Keratinocyte (primary cell): ENCODE data around the gene CRYBB2. TPM values are rescaled to one million over a fixed set of nuclear protein-coding genes. Genes with fewer than 3 reads are reported as not detected.

Source experiments
- DNase-seq: peaks from one replicate; pipeline ENCODE4 v3.0.0-alpha.2; 2011; ENCODE audit warnings: low read depth, missing footprints, low spot score
- FAIRE-seq: peaks from 2 replicates; lab custom pipeline; 2011; peaks lifted over from hg19 to GRCh38; lab: Jason Lieb, UNC
- H2AFZ ChIP-seq: 2 replicates; pipeline ENCODE4 v1.6.0; 2012; ENCODE audit warnings: low read length, control low read depth, inconsistent platforms; ENCODE audit not compliant: control insufficient read depth
- H3K27ac ChIP-seq: 2 replicates; pipeline ENCODE4 v1.5.1; 2011; ENCODE audit warnings: low read length; ENCODE audit not compliant: control insufficient read depth, insufficient read depth
- H3K27me3 ChIP-seq: 3 replicates; pipeline ENCODE4 v1.6.0; 2011; ENCODE audit warnings: low read length; ENCODE audit not compliant: control insufficient read depth, insufficient read depth; ENCODE audit errors: extremely low read depth
- H3K36me3 ChIP-seq, 2 experiments: 2 replicates in 1 of 2; 3 replicates in 1 of 2; pipeline ENCODE4 v1.5.1; 2011; ENCODE audit warnings: low read length in 2 of 2, mild to moderate bottlenecking in 1 of 2; ENCODE audit not compliant: control insufficient read depth in 2 of 2, insufficient read depth in 2 of 2; ENCODE audit errors: extremely low read depth in 1 of 2
- H3K4me1 ChIP-seq: 3 replicates; pipeline ENCODE4 v1.5.1; 2011; ENCODE audit warnings: low read length; ENCODE audit not compliant: control insufficient read depth, insufficient read depth; ENCODE audit errors: extremely low read depth
- H3K4me2 ChIP-seq: 3 replicates; pipeline ENCODE4 v1.6.0; 2011; ENCODE audit warnings: low read depth, low read length; ENCODE audit not compliant: control insufficient read depth, insufficient read depth; ENCODE audit errors: extremely low read depth
- H3K4me3 ChIP-seq, 3 experiments: fragments of 200-600 bp in 1 of 3; sonication (generic) in 1 of 3; 2 replicates in 2 of 3; 3 replicates in 1 of 3; pipeline ENCODE4 v1.5.1; 2011 to 2016; ENCODE audit warnings: low read length in 3 of 3, mild to moderate bottlenecking in 3 of 3, control low read depth in 2 of 3, inconsistent platforms in 1 of 3, low read depth in 1 of 3, mixed read lengths in 1 of 3, mixed run types in 1 of 3, moderate library complexity in 1 of 3; ENCODE audit not compliant: control insufficient read depth in 2 of 3, insufficient read depth in 2 of 3; ENCODE audit errors: extremely low read depth in 1 of 3
- H3K79me2 ChIP-seq: 2 replicates; pipeline ENCODE4 v1.6.0; 2012; ENCODE audit warnings: low read length; ENCODE audit not compliant: control insufficient read depth, insufficient read depth
- H3K9ac ChIP-seq: 3 replicates; pipeline ENCODE4 v1.6.0; 2011; ENCODE audit warnings: low read length; ENCODE audit not compliant: control insufficient read depth, insufficient read depth; ENCODE audit errors: extremely low read depth
- H3K9me1 ChIP-seq: 3 replicates; pipeline ENCODE4 v1.6.0; 2011; ENCODE audit warnings: low read length; ENCODE audit not compliant: control insufficient read depth, insufficient read depth; ENCODE audit errors: extremely low read depth
- H3K9me3 ChIP-seq: 2 replicates; pipeline ENCODE4 v1.5.1; 2012; ENCODE audit warnings: low read depth, low read length; ENCODE audit not compliant: control insufficient read depth
- H4K20me1 ChIP-seq: 3 replicates; pipeline ENCODE4 v1.6.0; 2011; ENCODE audit warnings: low read length; ENCODE audit not compliant: control insufficient read depth, insufficient read depth; ENCODE audit errors: extremely low read depth
- EZH2 ChIP-seq: IDR thresholded peaks from one replicate; pipeline ENCODE4 v1.6.1; 2012; ENCODE audit warnings: inconsistent platforms, mild to moderate bottlenecking, low read length, moderate library complexity
- dilution Hi-C: fragments of 300-500 bp; cut with MboI; formaldehyde crosslinking; loops from one replicate; pipeline ENCODE4 v1.7.0; 2020; ENCODE audit warnings: low sequenced_read_pairs; ENCODE audit not compliant: extremely low pct_ligation_motif_present
- polyA plus RNA-seq, 5 experiments: library from polyadenylated mRNA; depleted of rRNA in 3 of 5; stranded (reverse) in 3 of 5; stranded (forward) in 1 of 5; unstranded in 1 of 5; fragments of >200 nt; gene quantifications; 1 replicate in 1 of 5; 2 replicates in 3 of 5; 3 replicates in 1 of 5; pipeline versions ENCODE4 v1.2.1 to v1.2.3, GENCODE V29; 2011 to 2012; ENCODE audit warnings: missing spikeins in 2 of 5, low read depth in 1 of 5, low replicate concordance in 1 of 5
- TF ChIP-seq, protein P1 (sequence below), 3 experiments: IDR thresholded peaks in 1 of 3; conservative IDR thresholded peaks in 1 of 3; optimal IDR thresholded peaks in 1 of 3; 2 replicates in 2 of 3; 3 replicates in 1 of 3; pipeline versions ENCODE3 to v1.5.1; 2011; ENCODE audit warnings: low read length in 3 of 3, mild to moderate bottlenecking in 3 of 3, moderate library complexity in 2 of 3, control low read depth in 1 of 3, inconsistent platforms in 1 of 3; ENCODE audit not compliant: insufficient read depth in 2 of 3; ENCODE audit errors: extremely low read depth in 1 of 3

The CRYBB2 gene
- polyA plus RNA-seq, 1 donor (not counting 4 experiments of a cell fraction or from before 2014, with no cell fraction given), result 0.55 TPM

DNA sequence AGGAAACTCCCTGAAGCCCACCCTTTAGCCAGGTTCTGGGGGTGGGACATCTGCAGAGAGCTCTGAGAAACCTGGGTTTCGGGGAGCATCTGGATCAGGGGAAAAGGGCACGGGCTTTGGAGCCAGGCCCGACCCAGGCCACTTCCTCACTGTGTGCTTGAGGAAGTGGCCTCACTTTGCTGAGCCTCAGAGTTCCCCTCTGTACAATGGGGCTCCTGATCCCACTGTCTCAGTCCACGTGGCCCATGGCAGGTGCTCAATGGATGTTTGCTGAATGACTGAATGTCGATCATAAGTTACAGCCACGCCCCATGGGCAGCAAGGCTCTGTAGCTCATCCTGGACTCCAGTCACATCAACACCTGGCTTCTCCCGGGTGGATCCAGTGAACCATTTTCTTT, 18.5 kb upstream of the CRYBB2 start:
- Histone ChIP-seq H4K20me1 (peaks cover 3% of the 10 kb centered on the region), H3K79me2 (no peaks in the 10 kb centered on the region), H3K4me1 (no peaks in the 10 kb centered on the region), H3K9ac (no peak overlapping the region), H3K27ac (no peak overlapping the region), H3K4me3 (no peak overlapping the region), H2AFZ (no peak overlapping the region), H3K9me3 (no peaks in the 10 kb centered on the region), H3K27me3 (no peaks in the 10 kb centered on the region), H3K9me1 (no peaks in the 10 kb centered on the region), H3K36me3 (peaks cover 4 to 10% of the 10 kb centered on the region in 2 experiments), H3K4me2 (no peak overlapping the region)
- DNase-seq (no peak), FAIRE-seq (no peak)
- dilution Hi-C loops, result no loop called here
- TF ChIP-seq, protein P1, sequence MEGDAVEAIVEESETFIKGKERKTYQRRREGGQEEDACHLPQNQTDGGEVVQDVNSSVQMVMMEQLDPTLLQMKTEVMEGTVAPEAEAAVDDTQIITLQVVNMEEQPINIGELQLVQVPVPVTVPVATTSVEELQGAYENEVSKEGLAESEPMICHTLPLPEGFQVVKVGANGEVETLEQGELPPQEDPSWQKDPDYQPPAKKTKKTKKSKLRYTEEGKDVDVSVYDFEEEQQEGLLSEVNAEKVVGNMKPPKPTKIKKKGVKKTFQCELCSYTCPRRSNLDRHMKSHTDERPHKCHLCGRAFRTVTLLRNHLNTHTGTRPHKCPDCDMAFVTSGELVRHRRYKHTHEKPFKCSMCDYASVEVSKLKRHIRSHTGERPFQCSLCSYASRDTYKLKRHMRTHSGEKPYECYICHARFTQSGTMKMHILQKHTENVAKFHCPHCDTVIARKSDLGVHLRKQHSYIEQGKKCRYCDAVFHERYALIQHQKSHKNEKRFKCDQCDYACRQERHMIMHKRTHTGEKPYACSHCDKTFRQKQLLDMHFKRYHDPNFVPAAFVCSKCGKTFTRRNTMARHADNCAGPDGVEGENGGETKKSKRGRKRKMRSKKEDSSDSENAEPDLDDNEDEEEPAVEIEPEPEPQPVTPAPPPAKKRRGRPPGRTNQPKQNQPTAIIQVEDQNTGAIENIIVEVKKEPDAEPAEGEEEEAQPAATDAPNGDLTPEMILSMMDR (optimal IDR thresholded peaks at IDR 0.05 in 1 of 3, IDR thresholded peaks at IDR 0.05 in 1 of 3, conservative IDR thresholded peaks at IDR 0.05 in 1 of 3; ENCODE audit: extremely low read depth in 1 of 3, insufficient read depth in 2 of 3, low read length in 3 of 3), result no peak
- no peak for TF ChIP-seq EZH2

DNA sequence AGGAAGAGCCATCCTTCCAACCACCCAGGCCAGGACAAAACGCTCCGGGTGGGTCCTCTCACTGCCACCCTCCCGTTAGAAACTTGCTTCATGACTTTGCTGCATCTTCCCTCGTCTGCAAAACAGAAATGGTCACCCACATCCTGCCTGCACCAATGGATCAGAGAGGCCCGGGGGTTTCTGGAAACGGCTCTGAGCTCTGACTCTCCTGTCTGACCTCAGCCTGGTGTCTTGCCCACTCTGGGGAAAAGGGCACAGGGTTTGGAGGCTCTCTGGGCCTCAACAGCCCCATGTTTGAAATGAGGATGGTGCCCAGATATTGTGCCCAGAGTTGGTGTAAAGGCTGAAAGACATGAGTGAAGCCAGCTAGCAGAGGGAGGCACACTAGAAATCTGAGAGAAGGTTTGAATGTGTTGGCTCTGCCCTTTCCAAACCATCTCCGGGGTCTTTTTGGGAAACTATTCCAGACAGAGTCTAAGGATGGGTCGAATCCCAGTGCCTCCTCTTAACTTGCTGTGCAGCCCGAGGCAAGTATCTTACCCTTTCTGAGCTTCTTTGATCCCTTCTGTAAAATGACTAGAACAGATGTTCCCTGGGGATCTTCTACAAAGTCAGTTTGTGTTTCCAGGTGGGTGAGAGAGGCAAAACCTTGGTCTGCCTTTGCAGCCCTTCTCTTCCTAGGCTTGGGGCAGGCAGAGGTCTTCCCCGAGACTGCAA, 17.7 kb upstream of the CRYBB2 start:
- Histone ChIP-seq H3K4me2 (no peak overlapping the region), H3K9ac (no peak overlapping the region), H3K4me3 (no peak overlapping the region), H3K9me1 (no peaks in the 10 kb centered on the region), H3K27ac (no peak overlapping the region), H4K20me1 (peaks cover 3% of the 10 kb centered on the region), H3K36me3 (peaks cover 0 to 11% of the 10 kb centered on the region in 2 experiments), H3K9me3 (no peaks in the 10 kb centered on the region), H3K27me3 (no peaks in the 10 kb centered on the region), H3K79me2 (no peaks in the 10 kb centered on the region), H3K4me1 (no peaks in the 10 kb centered on the region), H2AFZ (no peak overlapping the region)
- FAIRE-seq, result no peak
- no peak for DNase-seq
- dilution Hi-C loops, result no loop called here
- no peak for TF ChIP-seq EZH2
